Chondrocyte (in vitro differentiated cells): ENCODE measurements around the gene ZNF566. TPM values are rescaled to one million over a fixed set of nuclear protein-coding genes. Genes with fewer than 3 reads are reported as not detected.

Experiments used
- DNase-seq: peaks from one replicate; pipeline ENCODE4 v3.0.0; 2021; ENCODE audit warnings: mixed read lengths, low spot score
- H3K27ac Mint-ChIP-seq: one replicate; pipeline ENCODE4 v1.8.0; 2021; ENCODE audit warnings: mild to moderate bottlenecking, moderate library complexity, mixed read lengths; ENCODE audit not compliant: unreplicated experiment
- H3K27me3 Mint-ChIP-seq: 2 replicates; pipeline ENCODE4 v1.8.0; 2021; ENCODE audit warnings: low read depth, mixed read lengths
- H3K36me3 Mint-ChIP-seq: 2 replicates; pipeline ENCODE4 v1.8.0; 2021; ENCODE audit warnings: low read depth, mixed read lengths
- H3K4me1 Mint-ChIP-seq: 2 replicates; pipeline ENCODE4 v1.8.0; 2021; ENCODE audit warnings: low read depth, mild to moderate bottlenecking, mixed read lengths
- H3K4me3 Mint-ChIP-seq: one replicate; pipeline ENCODE4 v1.8.0; 2021; ENCODE audit warnings: mild to moderate bottlenecking, moderate library complexity, mixed read lengths; ENCODE audit not compliant: unreplicated experiment
- H3K9me3 Mint-ChIP-seq: 2 replicates; pipeline ENCODE4 v1.8.0; 2021; ENCODE audit warnings: low read depth, mixed read lengths
- CTCF ChIP-seq: fragments of 200-600 bp; sonication (generic); IDR thresholded peaks from 2 replicates; pipeline ENCODE4 v1.5.0; 2021; ENCODE audit warnings: antibody characterized with exemption, mild to moderate bottlenecking, moderate library complexity
- long read RNA-seq: library from polyadenylated mRNA; stranded (forward); transcript quantifications from one replicate; pipeline ENCODE4 v2.0.0, GENCODE V29; 2021
- total RNA-seq: library from RNA; stranded (reverse); gene quantifications from 3 replicates; pipeline ENCODE4 v1.2.1, GENCODE V29; 2021

Gene ZNF566
- total RNA-seq: 12.1 to 14.6 TPM (median 13.8 TPM) in 3 replicates
- long read RNA-seq, partial matches to known transcripts: 0 of 6 reads
- long read RNA-seq, other reads (novel, unspliced or antisense): 3 of 6 reads

- Mint-ChIP-seq H3K4me1 (peaks cover 25% of the 10 kb centered on the region), H3K36me3 (peaks cover 2% of the 10 kb centered on the region), H3K27ac (peak within 1 kb of the TSS; percentile 100), H3K4me3 (peak within 1 kb of the TSS; percentile 97), H3K9me3 (peaks cover 8% of the 10 kb centered on the region), H3K27me3 (no peaks in the 10 kb centered on the region)
- TF ChIP-seq CTCF: peak; percentile 48
- peak; percentile 96 for DNase-seq
Measured at GRCh38 chr19:36489118-36489919, at the start of gene ZNF566. Gene ZNF566 (minus strand): TSS chr19:36489561. CDS start chr19:36476557, 13,004 bp downstream.

GRCh38 chr19:36528921-36529518 is 39.7 kb upstream of the ZNF566 start:
- Mint-ChIP-seq H3K36me3 (peaks cover 30% of the 10 kb centered on the region), H3K4me3 (peak overlapping the region; percentile 99), H3K9me3 (peaks cover 18% of the 10 kb centered on the region), H3K4me1 (peaks cover 15% of the 10 kb centered on the region), H3K27ac (peak overlapping the region; percentile 100), H3K27me3 (no peaks in the 10 kb centered on the region)
- DNase-seq: no peak
- TF ChIP-seq CTCF: no peak

- Mint-ChIP-seq H3K4me3 (peak within 1 kb of the TSS; percentile 99), H3K36me3 (peaks cover 28% of the 10 kb centered on the region)
- no peak for TF ChIP-seq CTCF
Measured at GRCh38 chr19:36528194-36528920, 39.0 kb upstream of the ZNF566 start, which contains the start of gene ZNF260. Gene ZNF260 (minus strand): TSS chr19:36528271. CDS start chr19:36515238, 13,033 bp downstream.

GRCh38 chr19:36527873-36528193 is 38.5 kb upstream of the ZNF566 start:
- H3K4me1 Mint-ChIP-seq: peaks cover 15% of the 10 kb centered on the region
- H3K36me3 Mint-ChIP-seq: peaks cover 29% of the 10 kb centered on the region
- H3K4me3 Mint-ChIP-seq: peak overlapping the region; percentile 99
- H3K27me3 Mint-ChIP-seq: no peaks in the 10 kb centered on the region
- DNase-seq: no peak
- no peak for TF ChIP-seq CTCF
- H3K9me3 Mint-ChIP-seq: peaks cover 20% of the 10 kb centered on the region
- peak overlapping the region; percentile 100 for H3K27ac Mint-ChIP-seq

More at GRCh38 chr19:36528194-36528920, 39.0 kb upstream of the ZNF566 start, which contains the start of gene ZNF260:
- DNase-seq: peak; percentile 97
- peak within 1 kb of the TSS; percentile 100 for H3K27ac Mint-ChIP-seq
- H3K9me3 Mint-ChIP-seq: peaks cover 18% of the 10 kb centered on the region
- H3K4me1 Mint-ChIP-seq: peaks cover 15% of the 10 kb centered on the region
- no peaks in the 10 kb centered on the region for H3K27me3 Mint-ChIP-seq

- Mint-ChIP-seq H3K4me3 (peak overlapping the region; percentile 99), H3K36me3 (peaks cover 31% of the 10 kb centered on the region), H3K9me3 (peaks cover 23% of the 10 kb centered on the region), H3K27me3 (no peaks in the 10 kb centered on the region), H3K27ac (peak overlapping the region; percentile 100), H3K4me1 (peaks cover 15% of the 10 kb centered on the region)
- TF ChIP-seq CTCF: no peak
- no peak for DNase-seq
Measured at GRCh38 chr19:36527341-36527740, 38.0 kb upstream of the ZNF566 start.
